Activated CD8-positive, alpha-beta memory T cell treated with anti-CD3 and anti-CD28 coated beads, Interleukin-2, amount 10 ng/mL, durations not matched to agents 7 days and 5 days (primary cell): ENCODE results near the gene RABGEF1. TPM values are rescaled to one million over a fixed set of nuclear protein-coding genes. Genes with fewer than 3 reads are reported as not detected.
"Not testable (repeated sequence)": the region's sequence is repeated elsewhere in the genome, so short reads cannot be mapped to it uniquely, and the experiment has no call there.

Experiments
- ATAC-seq: fragments of 150-1000 bp; cut with Tn5 transposase; one replicate; pipeline ENCODE4 v1.10.0; 2021; ENCODE audit warnings: moderate library complexity
- CTCF ChIA-PET: fragments of 350-600 bp; sonication (Branson Sonifier 250); formaldehyde crosslinking; loops from one replicate; lab custom pipeline; 2021; ENCODE audit warnings: antibody characterized with exemption; lab: Charles Lee
- DNase-seq: peaks from one replicate; pipeline ENCODE4 v3.0.0-alpha.2; 2020
- H3K27ac Mint-ChIP-seq: one replicate; pipeline ENCODE4 v1.8.0; 2021; ENCODE audit warnings: mild to moderate bottlenecking, mixed read lengths
- H3K27me3 Mint-ChIP-seq: one replicate; pipeline ENCODE4 v1.8.0; 2021; ENCODE audit warnings: mixed read lengths
- H3K36me3 Mint-ChIP-seq: one replicate; pipeline ENCODE4 v1.8.0; 2021; ENCODE audit warnings: mild to moderate bottlenecking, mixed read lengths
- H3K4me1 Mint-ChIP-seq: one replicate; pipeline ENCODE4 v1.8.0; 2021; ENCODE audit warnings: mixed read lengths
- H3K4me3 Mint-ChIP-seq: one replicate; pipeline ENCODE4 v1.8.0; 2021; ENCODE audit warnings: mild to moderate bottlenecking, moderate library complexity, mixed read lengths
- H3K9me3 Mint-ChIP-seq: one replicate; pipeline ENCODE4 v1.8.0; 2022; ENCODE audit warnings: low read depth, mixed read lengths
- total RNA-seq, 2 experiments: library from RNA; stranded (reverse); gene quantifications; one replicate each; pipeline ENCODE4 v1.2.3, GENCODE V29; 2021

Gene RABGEF1
- total RNA-seq, 2 experiments from 2014 or later = 21.7 to 25.6 TPM

GRCh38 chr7:66776800-66777442 lies 36.4 kb downstream of the RABGEF1 start:
- ATAC-seq (no peak), DNase-seq (no peak)
- Mint-ChIP-seq H3K9me3 (no peaks in the 10 kb centered on the region), H3K36me3 (peaks cover 37% of the 10 kb centered on the region), H3K4me1 (peaks cover 10% of the 10 kb centered on the region), H3K27ac (no peak overlapping the region), H3K27me3 (no peaks in the 10 kb centered on the region), H3K4me3 (no peak overlapping the region)
- CTCF ChIA-PET = interaction anchor here (0.6 kb wide), 1 partner anchor 268 kb away, joined by 3 read pairs; no protein-coding TSS in a partner anchor

GRCh38 chr7:66778201-66778600 lies 37.7 kb downstream of the RABGEF1 start:
- no peak for ATAC-seq
- no peaks in the 10 kb centered on the region for H3K9me3 Mint-ChIP-seq
- CTCF ChIA-PET = no interaction called here

GRCh38 chr7:66779669-66780409 lies 39.3 kb downstream of the RABGEF1 start:
- no peak for ATAC-seq
- no peak overlapping the region for H3K27ac Mint-ChIP-seq
- no peaks in the 10 kb centered on the region for H3K27me3 Mint-ChIP-seq
- no peaks in the 10 kb centered on the region for H3K9me3 Mint-ChIP-seq
- peaks cover 10% of the 10 kb centered on the region for H3K4me1 Mint-ChIP-seq
- no peak for DNase-seq
- CTCF ChIA-PET = no interaction called here
- H3K36me3 Mint-ChIP-seq = peaks cover 37% of the 10 kb centered on the region
- H3K4me3 Mint-ChIP-seq = no peak overlapping the region

More at GRCh38 chr7:66778201-66778600, 37.7 kb downstream of the RABGEF1 start:
- Mint-ChIP-seq H3K27me3 (no peaks in the 10 kb centered on the region), H3K36me3 (peaks cover 39% of the 10 kb centered on the region), H3K4me3 (no peak overlapping the region), H3K27ac (no peak overlapping the region), H3K4me1 (peaks cover 10% of the 10 kb centered on the region)
- no peak for DNase-seq

- Mint-ChIP-seq H3K4me3 (no peak overlapping the region), H3K27ac (no peak overlapping the region), H3K9me3 (no peaks in the 10 kb centered on the region), H3K36me3 (peaks cover 32% of the 10 kb centered on the region), H3K27me3 (no peaks in the 10 kb centered on the region), H3K4me1 (peaks cover 10% of the 10 kb centered on the region)
- CTCF ChIA-PET = no interaction called here
- DNase-seq (no peak), ATAC-seq (no peak)
These were observed 41.0 kb downstream of the RABGEF1 start for GRCh38 chr7:66781408-66782090.

- ATAC-seq, H3K4me1 Mint-ChIP-seq, H3K9me3 Mint-ChIP-seq, DNase-seq, H3K27me3 Mint-ChIP-seq, H3K27ac Mint-ChIP-seq, H3K4me3 Mint-ChIP-seq, CTCF ChIA-PET: not testable (repeated sequence)
- H3K36me3 Mint-ChIP-seq = peaks cover 32% of the 10 kb centered on the region
These were observed 42.3 kb downstream of the RABGEF1 start for GRCh38 chr7:66782875-66783274.

GRCh38 chr7:66783887-66784595 lies 43.5 kb downstream of the RABGEF1 start:
- ATAC-seq, H3K27ac Mint-ChIP-seq, CTCF ChIA-PET, H3K27me3 Mint-ChIP-seq, DNase-seq, H3K4me3 Mint-ChIP-seq, H3K9me3 Mint-ChIP-seq, H3K4me1 Mint-ChIP-seq: not testable (repeated sequence)
- peaks cover 29% of the 10 kb centered on the region for H3K36me3 Mint-ChIP-seq

- no peak for DNase-seq
- H3K4me1 Mint-ChIP-seq = no peaks in the 10 kb centered on the region
- H3K36me3 Mint-ChIP-seq = peaks cover 20% of the 10 kb centered on the region
- no peaks in the 10 kb centered on the region for H3K9me3 Mint-ChIP-seq
- H3K27ac Mint-ChIP-seq = no peak overlapping the region
- no peak for ATAC-seq
- CTCF ChIA-PET = no interaction called here
- H3K4me3 Mint-ChIP-seq = no peak overlapping the region
- H3K27me3 Mint-ChIP-seq = no peaks in the 10 kb centered on the region
These were observed 49.7 kb downstream of the RABGEF1 start for GRCh38 chr7:66790196-66790595.

GRCh38 chr7:66790725-66791124 lies 50.2 kb downstream of the RABGEF1 start:
- ATAC-seq = no peak
- H3K4me1 Mint-ChIP-seq = no peaks in the 10 kb centered on the region
- no peak overlapping the region for H3K4me3 Mint-ChIP-seq
- no peaks in the 10 kb centered on the region for H3K27me3 Mint-ChIP-seq
- H3K36me3 Mint-ChIP-seq = peaks cover 22% of the 10 kb centered on the region
- no peak overlapping the region for H3K27ac Mint-ChIP-seq
- DNase-seq = no peak
- CTCF ChIA-PET = no interaction called here
- H3K9me3 Mint-ChIP-seq = no peaks in the 10 kb centered on the region

GRCh38 chr7:66800591-66800990 lies 60.1 kb downstream of the RABGEF1 start:
- CTCF ChIA-PET = no interaction called here
- no peak for ATAC-seq
- Mint-ChIP-seq H3K27me3 (no peaks in the 10 kb centered on the region), H3K27ac (no peak overlapping the region), H3K36me3 (peaks cover 30% of the 10 kb centered on the region), H3K9me3 (no peaks in the 10 kb centered on the region), H3K4me1 (no peaks in the 10 kb centered on the region), H3K4me3 (no peak overlapping the region)
- DNase-seq = no peak

- DNase-seq = no peak
- no peak for ATAC-seq
- H3K36me3 Mint-ChIP-seq = peaks cover 24% of the 10 kb centered on the region
- H3K9me3 Mint-ChIP-seq = no peaks in the 10 kb centered on the region
- CTCF ChIA-PET = interaction anchor here (0.6 to 0.7 kb wide), 2 partner anchors 127 to 279 kb away, joined by 3 to 5 read pairs; no protein-coding TSS in a partner anchor
- H3K27me3 Mint-ChIP-seq = no peaks in the 10 kb centered on the region
- no peak overlapping the region for H3K27ac Mint-ChIP-seq
- no peaks in the 10 kb centered on the region for H3K4me1 Mint-ChIP-seq
- no peak overlapping the region for H3K4me3 Mint-ChIP-seq
These were observed 63.5 kb downstream of the RABGEF1 start for GRCh38 chr7:66804001-66804400.

GRCh38 chr7:66807736-66808135 lies 67.2 kb downstream of the RABGEF1 start:
- ATAC-seq (no peak), DNase-seq (no peak)
- H3K36me3 Mint-ChIP-seq = peaks cover 25% of the 10 kb centered on the region
- H3K9me3 Mint-ChIP-seq = no peaks in the 10 kb centered on the region
- CTCF ChIA-PET = no interaction called here
- no peaks in the 10 kb centered on the region for H3K4me1 Mint-ChIP-seq
- H3K27ac Mint-ChIP-seq = no peak overlapping the region
- no peaks in the 10 kb centered on the region for H3K27me3 Mint-ChIP-seq
- no peak overlapping the region for H3K4me3 Mint-ChIP-seq

- H3K4me1 Mint-ChIP-seq = no peaks in the 10 kb centered on the region
- no peak for ATAC-seq
- peaks cover 20% of the 10 kb centered on the region for H3K36me3 Mint-ChIP-seq
These were observed 70.2 kb downstream of the RABGEF1 start for GRCh38 chr7:66810716-66811115.

GRCh38 chr7:66815186-66815875 lies 74.8 kb downstream of the RABGEF1 start:
- H3K4me1 Mint-ChIP-seq, H3K27me3 Mint-ChIP-seq, H3K36me3 Mint-ChIP-seq, CTCF ChIA-PET, H3K4me3 Mint-ChIP-seq, H3K27ac Mint-ChIP-seq, ATAC-seq, DNase-seq, H3K9me3 Mint-ChIP-seq: not testable (repeated sequence)

More at GRCh38 chr7:66810716-66811115, 70.2 kb downstream of the RABGEF1 start:
- Mint-ChIP-seq H3K27me3 (no peaks in the 10 kb centered on the region), H3K27ac (no peak overlapping the region), H3K4me3 (no peak overlapping the region), H3K9me3 (no peaks in the 10 kb centered on the region)
- CTCF ChIA-PET = no interaction called here
- no peak for DNase-seq
